Nephron (organoid): ENCODE results near the gene BARX2.

Source experiments
- H3K27ac Mint-ChIP-seq, 3 experiments: 2 replicates each; pipeline ENCODE4 v1.8.0; 2020; ENCODE audit warnings: mixed read lengths in 3 of 3, mild to moderate bottlenecking in 2 of 3, moderate library complexity in 1 of 3
- H3K27me3 Mint-ChIP-seq: 2 replicates; pipeline ENCODE4 v1.8.0; 2021; ENCODE audit warnings: low read depth, mild to moderate bottlenecking, moderate library complexity, mixed read lengths
- H3K36me3 Mint-ChIP-seq: 2 replicates; pipeline ENCODE4 v1.8.0; 2020; ENCODE audit warnings: low read depth, mixed read lengths
- H3K4me1 Mint-ChIP-seq: 2 replicates; pipeline ENCODE4 v1.8.0; 2020; ENCODE audit warnings: mixed read lengths
- H3K4me3 Mint-ChIP-seq, 3 experiments: 2 replicates each; pipeline ENCODE4 v1.8.0; 2020; ENCODE audit warnings: mild to moderate bottlenecking in 3 of 3, mixed read lengths in 3 of 3, moderate library complexity in 2 of 3
- H3K9me3 Mint-ChIP-seq: 2 replicates; pipeline ENCODE4 v1.8.0; 2020; ENCODE audit warnings: mixed read lengths
- CTCF ChIP-seq, 3 experiments: fragments of 200-600 bp; sonication (generic); IDR thresholded peaks; one replicate each; pipeline ENCODE4 v1.5.0; 2021; ENCODE audit warnings: antibody characterized with exemption in 3 of 3; ENCODE audit not compliant: unreplicated experiment in 3 of 3

BARX2 gene

DNA sequence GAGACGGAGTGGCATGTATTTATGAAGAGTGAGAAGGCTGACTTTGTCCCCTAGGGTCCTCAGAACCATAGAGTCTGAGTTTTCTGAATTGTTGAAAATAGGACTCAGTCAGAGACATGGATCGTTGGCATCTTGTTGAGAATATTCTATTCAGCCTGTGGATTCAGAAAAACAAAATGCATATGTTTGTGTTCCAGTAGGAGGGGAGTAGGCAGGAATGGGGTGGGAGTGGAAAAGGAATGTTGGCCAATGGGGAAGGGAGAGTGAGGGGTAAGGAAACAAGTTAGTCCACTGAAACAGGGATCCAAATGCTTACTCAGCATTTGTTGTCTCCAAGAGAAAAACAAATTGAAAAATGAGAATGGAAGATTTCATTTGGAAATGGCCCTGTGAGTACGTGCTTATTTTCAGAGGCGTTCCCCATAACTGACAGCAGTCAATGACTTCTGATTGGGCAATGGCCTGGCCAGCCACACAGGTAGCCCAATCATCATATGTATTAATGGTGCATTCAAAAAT is 14.7 kb downstream of the BARX2 start:
- Mint-ChIP-seq H3K9me3 (no peaks in the 10 kb centered on the region), H3K36me3 (no peaks in the 10 kb centered on the region), H3K27me3 (peaks cover 8% of the 10 kb centered on the region), H3K27ac (no peak overlapping the region), H3K4me1 (peaks cover 32% of the 10 kb centered on the region), H3K4me3 (no peak overlapping the region)
- TF ChIP-seq CTCF (IDR thresholded peaks at IDR 0.05; ENCODE audit: unreplicated experiment in 3 of 3), result no peak

DNA sequence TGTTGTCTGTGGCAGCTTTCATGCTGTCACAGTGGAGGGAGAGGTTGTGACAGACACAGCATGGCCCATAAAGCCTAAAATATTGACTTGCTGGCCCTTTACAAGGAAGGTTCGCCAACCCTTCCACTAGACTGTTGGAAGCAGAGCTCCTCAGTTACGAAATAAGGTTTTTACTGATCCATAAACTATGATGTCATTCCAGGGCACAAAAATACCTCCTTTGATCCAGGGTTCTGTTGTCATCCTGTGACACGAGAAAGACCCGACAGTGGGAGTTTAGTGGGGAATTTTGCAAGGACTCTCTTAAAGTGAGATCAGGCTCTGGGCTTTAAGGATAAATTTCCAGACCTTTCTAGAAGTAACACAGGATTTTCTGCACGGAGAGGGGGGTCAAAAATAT is 15.7 kb downstream of the BARX2 start:
- no peak for TF ChIP-seq CTCF (IDR thresholded peaks at IDR 0.05; ENCODE audit: unreplicated experiment in 3 of 3)
- Mint-ChIP-seq H3K27me3 (peaks cover 8% of the 10 kb centered on the region), H3K4me3 (no peak overlapping the region), H3K9me3 (no peaks in the 10 kb centered on the region), H3K4me1 (peaks cover 42% of the 10 kb centered on the region), H3K27ac (no peak overlapping the region), H3K36me3 (no peaks in the 10 kb centered on the region)

DNA sequence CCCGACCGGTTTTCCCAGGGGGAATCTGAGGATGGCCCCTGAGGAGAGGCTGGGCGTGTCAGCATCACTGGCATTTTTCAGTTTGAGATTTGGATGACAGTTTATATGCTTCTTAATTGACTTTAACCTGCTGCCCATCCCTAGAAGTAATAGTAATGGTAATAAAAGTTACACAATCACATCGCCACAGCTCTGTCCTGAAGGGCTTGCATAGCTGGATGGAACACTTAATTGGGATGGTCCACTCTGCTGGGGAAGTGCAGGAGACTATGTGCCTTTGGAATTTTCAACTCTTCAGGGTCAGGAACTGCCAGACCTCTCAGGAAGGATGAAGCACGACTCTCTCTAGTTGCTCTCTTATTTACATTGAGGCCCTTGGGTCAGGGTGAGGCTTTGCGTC is 16.2 kb downstream of the BARX2 start:
- no peak for TF ChIP-seq CTCF (IDR thresholded peaks at IDR 0.05; ENCODE audit: unreplicated experiment in 3 of 3)
- Mint-ChIP-seq H3K27me3 (peaks cover 8% of the 10 kb centered on the region), H3K9me3 (no peaks in the 10 kb centered on the region), H3K27ac (no peak overlapping the region), H3K36me3 (no peaks in the 10 kb centered on the region), H3K4me3 (no peak overlapping the region), H3K4me1 (peaks cover 44% of the 10 kb centered on the region)

DNA sequence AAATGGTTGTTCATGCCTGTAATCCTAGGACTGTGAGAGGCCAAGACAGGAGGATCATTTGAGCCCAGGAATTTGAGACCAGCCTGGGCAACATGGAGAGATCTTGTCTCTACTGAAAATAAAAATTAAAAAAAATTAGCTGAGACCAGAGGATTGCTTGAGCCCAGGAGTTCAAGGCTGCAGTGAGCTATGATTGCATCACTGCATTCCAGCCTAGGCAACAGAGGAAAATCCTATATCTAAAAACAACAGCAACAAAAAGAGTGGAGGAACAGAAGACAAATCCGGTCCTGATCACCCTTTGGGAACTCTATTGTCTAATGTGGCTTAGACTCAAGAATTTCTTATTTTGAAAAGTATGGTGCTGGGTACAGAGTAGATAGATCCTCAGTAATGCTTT is 17.3 kb downstream of the BARX2 start:
- Mint-ChIP-seq H3K27ac (no peak overlapping the region), H3K9me3 (no peaks in the 10 kb centered on the region), H3K4me3 (no peak overlapping the region), H3K27me3 (peaks cover 8% of the 10 kb centered on the region), H3K36me3 (no peaks in the 10 kb centered on the region), H3K4me1 (peaks cover 33% of the 10 kb centered on the region)
- no peak for TF ChIP-seq CTCF (IDR thresholded peaks at IDR 0.05; ENCODE audit: unreplicated experiment in 3 of 3)

- H3K36me3 Mint-ChIP-seq, result no peaks in the 10 kb centered on the region
- no peak overlapping the region for H3K4me3 Mint-ChIP-seq
- peaks cover 8% of the 10 kb centered on the region for H3K27me3 Mint-ChIP-seq
- TF ChIP-seq CTCF (IDR thresholded peaks at IDR 0.05; ENCODE audit: unreplicated experiment in 3 of 3), result no peak
- no peak overlapping the region for H3K27ac Mint-ChIP-seq
- H3K9me3 Mint-ChIP-seq, result peaks cover 7% of the 10 kb centered on the region
- H3K4me1 Mint-ChIP-seq, result peaks cover 27% of the 10 kb centered on the region
Observed at GRCh38 chr11:129394709-129395108, 19.1 kb downstream of the BARX2 start.

GRCh38 chr11:129395432-129395831 is 19.8 kb downstream of the BARX2 start:
- H3K27ac Mint-ChIP-seq, result peak overlapping the region; percentile 6 to 36 (median 34)
- H3K4me3 Mint-ChIP-seq, result peak overlapping the region in 1 of 3 experiments; percentile 34
- no peaks in the 10 kb centered on the region for H3K36me3 Mint-ChIP-seq
- peaks cover 7% of the 10 kb centered on the region for H3K9me3 Mint-ChIP-seq
- peaks cover 22% of the 10 kb centered on the region for H3K4me1 Mint-ChIP-seq
- TF ChIP-seq CTCF (IDR thresholded peaks at IDR 0.05; ENCODE audit: unreplicated experiment in 3 of 3), result no peak
- peaks cover 7% of the 10 kb centered on the region for H3K27me3 Mint-ChIP-seq
